ENCODE results near the gene SDR9C7.
"Not testable (repeated sequence)": the region's sequence is repeated elsewhere in the genome, so short reads cannot be mapped to it uniquely, and the experiment has no call there.

GRCh38 chr12:56891885-56892284 lies 42.3 kb downstream of the SDR9C7 start:
- TF ChIP-seq POLR2AphosphoS5 (IDR thresholded peaks at IDR 0.05; ENCODE audit: low read depth); REST (IDR thresholded peaks at IDR 0.05; ENCODE audit: insufficient replicate concordance, low read depth); CTCF (IDR thresholded peaks at IDR 0.05; ENCODE audit: insufficient read depth, low read length); GABPA (IDR thresholded peaks at IDR 0.05; ENCODE audit: low read depth): not testable (repeated sequence)

All from HL-60 (cell line).